GM08714 (cell line): ENCODE results near the gene CORIN.
"Not testable (repeated sequence)": the region's sequence is repeated elsewhere in the genome, so short reads cannot be mapped to it uniquely, and the experiment has no call there.

Source experiments
- H3K4me3 ChIP-seq: fragments of 200-500 bp; sonication (Bioruptor generic); 2 replicates; pipeline ENCODE4 v1.5.1; 2014; ENCODE audit warnings: mild to moderate bottlenecking, low read length, inconsistent platforms
- ZNF274 ChIP-seq: IDR thresholded peaks from 2 replicates; pipeline ENCODE4 v1.6.1; 2012; ENCODE audit warnings: mild to moderate bottlenecking, low read depth, low read length

CORIN gene

DNA sequence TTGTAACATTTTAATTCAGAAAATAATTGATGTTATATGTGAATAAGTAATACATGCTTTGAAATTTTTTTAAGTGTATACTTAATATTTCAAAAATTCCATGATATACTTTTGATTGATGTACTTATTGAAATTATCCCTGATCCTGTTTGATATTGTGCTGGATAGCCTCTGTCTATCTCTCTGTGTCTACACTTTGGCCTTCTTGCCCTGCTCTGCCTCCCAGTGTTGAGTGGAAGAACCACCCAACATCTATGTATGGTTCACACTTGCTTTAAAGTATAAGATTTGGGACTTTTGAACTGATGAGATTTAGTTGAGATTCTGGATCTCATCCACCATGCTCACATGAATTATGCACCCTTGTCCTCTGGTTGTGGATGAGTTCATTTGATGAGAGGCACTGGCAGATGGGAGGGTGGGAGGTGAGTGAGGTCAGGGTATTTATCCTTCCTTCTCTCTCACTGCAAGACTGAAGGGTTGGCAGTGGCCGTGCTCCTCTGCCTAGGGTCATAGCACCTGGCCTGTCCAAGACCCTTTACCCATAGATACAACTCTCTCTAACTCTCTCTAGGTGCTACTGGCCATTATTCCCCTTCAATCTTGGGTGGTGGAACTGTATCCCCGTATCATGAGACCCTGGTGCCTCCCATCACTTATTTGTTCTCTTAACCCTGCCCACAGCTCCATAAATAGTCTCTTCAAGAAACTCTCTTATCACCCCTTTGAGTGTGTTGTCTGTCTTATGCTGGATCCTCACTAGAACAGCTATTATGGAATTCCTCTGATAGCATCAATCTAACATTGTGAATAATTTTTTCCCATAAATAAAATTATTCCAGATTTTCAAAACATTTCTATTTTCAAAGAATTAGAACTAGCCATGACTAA, 75.2 kb downstream of the CORIN start:
- no peak for TF ChIP-seq ZNF274

DNA sequence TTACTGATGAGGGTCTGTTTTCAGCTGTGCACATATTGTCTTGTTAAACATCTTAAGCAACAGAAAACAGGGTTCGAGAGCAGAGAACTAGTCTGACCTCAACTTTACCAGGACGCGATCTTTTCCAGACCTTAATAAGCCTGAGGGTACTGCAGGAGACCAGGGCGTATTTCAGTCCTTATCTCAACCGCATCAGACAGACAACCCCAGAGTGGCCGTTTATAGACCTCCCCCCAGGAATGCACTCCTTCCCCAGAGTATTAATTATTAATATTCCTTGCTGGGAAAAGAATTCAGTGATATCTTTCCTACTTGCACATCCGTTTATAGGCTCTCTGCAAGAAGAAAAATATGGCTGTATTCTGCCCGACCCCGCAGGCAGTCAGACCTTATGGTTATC, 84.6 kb downstream of the CORIN start:
- not testable (repeated sequence) for H3K4me3 ChIP-seq

More for the DNA sequence above, 75.2 kb downstream of the CORIN start:
- no peak overlapping the region for H3K4me3 ChIP-seq

GRCh38 chr4:47752214-47752613, 85.7 kb downstream of the CORIN start:
- TF ChIP-seq ZNF274, result no peak
- no peak overlapping the region for H3K4me3 ChIP-seq

DNA sequence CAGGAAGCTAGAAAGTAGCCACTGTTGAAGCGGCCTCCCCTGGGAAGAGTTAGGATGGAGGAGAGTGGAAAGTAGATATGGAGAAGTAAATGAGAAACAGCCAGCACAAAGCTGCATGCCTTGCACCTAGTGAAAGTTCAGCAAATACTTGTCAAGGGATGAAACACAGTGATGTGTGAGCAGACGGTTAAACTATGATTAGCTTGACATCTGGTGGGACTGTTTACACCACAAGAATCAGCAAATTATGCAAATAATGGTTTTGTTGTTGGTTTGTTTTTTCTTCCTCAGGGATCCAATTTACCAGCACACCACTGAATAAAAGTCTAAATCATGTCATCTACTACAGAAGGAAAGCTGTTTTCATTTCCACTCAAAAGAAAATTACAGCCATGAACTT, 87.1 kb downstream of the CORIN start:
- TF ChIP-seq ZNF274, result no peak
- H3K4me3 ChIP-seq, result no peak overlapping the region

GRCh38 chr4:47749858-47750257, 88.0 kb downstream of the CORIN start:
- no peak overlapping the region for H3K4me3 ChIP-seq
- TF ChIP-seq ZNF274, result no peak

DNA sequence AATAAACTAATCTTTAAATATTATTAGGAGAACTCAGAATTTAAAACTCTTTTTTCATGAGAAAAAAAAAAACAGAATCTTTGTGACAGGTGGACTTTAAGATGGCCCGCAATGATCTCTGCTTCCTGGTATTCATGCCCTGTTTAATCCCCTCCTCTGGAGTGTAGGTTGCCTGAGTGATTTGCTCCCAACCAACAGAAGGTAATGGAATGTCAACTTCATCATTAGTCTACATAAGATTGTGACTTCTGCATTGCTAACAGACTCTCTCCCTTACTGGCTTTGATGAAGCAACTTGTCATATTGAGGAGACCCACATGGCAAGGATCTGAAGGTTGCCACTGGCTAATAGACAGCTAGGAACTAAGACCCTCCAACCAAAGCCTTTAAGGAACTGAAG, 88.8 kb downstream of the CORIN start:
- TF ChIP-seq ZNF274, result no peak
- H3K4me3 ChIP-seq, result no peak overlapping the region

- H3K4me3 ChIP-seq, result no peak overlapping the region
- no peak for TF ChIP-seq ZNF274
These were observed 89.9 kb downstream of the CORIN start for GRCh38 chr4:47747846-47748494.

DNA sequence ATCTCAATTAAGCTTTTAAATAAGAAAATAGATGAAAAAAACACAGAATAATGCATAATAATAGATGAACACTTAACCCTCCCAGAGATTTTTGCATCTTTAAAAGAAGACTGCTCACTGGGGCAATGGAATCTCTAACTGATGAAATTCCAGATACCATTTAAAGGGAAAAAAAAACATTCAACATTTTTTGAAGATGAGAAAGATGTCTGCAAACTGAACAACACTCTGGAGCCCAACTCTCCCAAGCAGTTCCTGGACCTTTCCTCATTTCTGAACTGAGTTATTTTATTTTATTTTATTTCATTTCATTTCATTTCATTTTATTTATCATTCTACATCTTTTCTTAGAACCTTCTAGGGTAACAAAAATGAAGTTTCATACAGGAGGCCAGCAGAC, 90.7 kb downstream of the CORIN start:
- TF ChIP-seq ZNF274, result no peak
- no peak overlapping the region for H3K4me3 ChIP-seq

- no peak for TF ChIP-seq ZNF274
- no peak overlapping the region for H3K4me3 ChIP-seq
These were observed 91.7 kb downstream of the CORIN start for GRCh38 chr4:47746122-47746521.

GRCh38 chr4:47744843-47745382, 93.0 kb downstream of the CORIN start:
- H3K4me3 ChIP-seq, result no peak overlapping the region
- TF ChIP-seq ZNF274, result no peak

- H3K4me3 ChIP-seq, result no peak overlapping the region
- TF ChIP-seq ZNF274, result no peak
These were observed 93.6 kb downstream of the CORIN start for GRCh38 chr4:47744253-47744652.

DNA sequence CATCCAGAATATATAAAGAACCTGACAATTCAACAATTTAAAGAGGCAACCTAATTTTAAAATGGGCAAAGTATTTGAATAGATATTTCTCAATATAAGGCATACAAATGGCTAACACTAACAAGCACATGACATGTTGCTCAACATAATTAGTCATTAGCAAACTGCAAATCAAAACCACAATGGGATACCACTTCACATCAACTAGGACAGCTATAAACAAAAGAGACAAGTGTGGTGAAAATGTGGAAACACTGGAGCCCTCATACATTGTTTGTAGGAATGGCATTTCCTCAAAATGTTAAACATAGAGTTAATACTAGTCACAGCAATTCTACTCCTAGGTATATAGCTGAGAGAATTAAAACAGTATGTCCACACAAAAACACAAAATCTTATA, 96.7 kb downstream of the CORIN start:
- no peak for TF ChIP-seq ZNF274

DNA sequence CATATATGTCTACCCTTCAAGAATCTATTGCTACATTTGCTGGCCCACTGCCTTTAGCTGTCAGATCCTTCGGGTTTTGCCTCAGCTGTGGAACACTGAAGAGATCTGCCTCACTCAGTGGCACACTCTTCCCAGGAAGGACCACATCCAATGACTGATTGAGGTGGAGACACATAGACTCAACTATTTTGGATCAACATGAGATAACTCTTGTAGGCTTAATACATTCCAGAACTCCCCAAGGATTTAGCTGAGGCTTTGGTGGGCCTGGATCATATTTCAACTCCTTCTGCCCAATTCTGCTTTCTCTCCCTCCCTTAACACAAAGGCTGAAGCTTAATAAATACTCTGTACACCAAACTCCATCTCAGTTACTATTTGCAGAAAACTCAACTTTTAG, 100.5 kb downstream of the CORIN start:
- H3K4me3 ChIP-seq, result no peak overlapping the region
- no peak for TF ChIP-seq ZNF274

More for the DNA sequence above, 96.7 kb downstream of the CORIN start:
- no peak overlapping the region for H3K4me3 ChIP-seq

DNA sequence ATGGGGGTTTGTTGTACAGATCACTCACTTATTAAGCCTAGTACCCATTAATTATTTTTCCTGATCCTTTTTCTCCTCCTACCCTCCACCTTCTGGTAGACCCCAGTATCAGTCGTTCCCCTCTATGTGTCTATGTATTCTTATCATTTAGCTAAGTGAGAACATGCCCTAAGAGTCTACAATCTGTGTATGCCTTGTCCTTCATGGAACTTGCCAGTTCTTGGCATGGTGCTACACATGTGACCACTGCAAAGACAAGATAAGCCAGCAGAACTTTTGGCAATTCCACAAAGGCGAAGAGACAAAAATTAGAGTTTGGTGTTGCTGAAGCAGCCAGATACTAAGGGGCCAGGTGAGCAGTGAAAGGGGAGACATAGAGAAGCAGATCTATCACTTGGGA, 101.3 kb downstream of the CORIN start:
- TF ChIP-seq ZNF274, result no peak
- H3K4me3 ChIP-seq, result no peak overlapping the region

DNA sequence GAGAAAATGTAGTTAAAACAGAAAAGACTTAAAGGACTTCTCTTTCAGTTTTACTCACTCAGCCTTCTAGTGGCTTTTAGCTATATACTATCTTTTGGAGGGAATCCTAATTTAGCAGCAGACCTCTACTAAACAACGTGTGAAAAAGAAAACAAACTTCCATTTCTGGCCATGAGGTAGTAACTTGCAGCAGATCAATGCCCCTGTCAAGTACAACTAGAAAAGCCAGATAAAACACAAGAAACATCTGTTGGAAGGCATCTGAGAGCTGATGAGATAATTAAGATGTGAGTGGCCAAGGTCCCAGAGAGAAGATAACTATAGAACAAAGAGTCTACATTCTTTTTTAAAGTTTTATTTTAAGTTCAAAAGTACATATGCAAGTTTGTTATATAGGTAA, 101.7 kb downstream of the CORIN start:
- no peak for TF ChIP-seq ZNF274
- no peak overlapping the region for H3K4me3 ChIP-seq
